CD14-positive monocyte (primary cell): ENCODE measurements around the gene EXD3. TPM values are rescaled to one million over a fixed set of nuclear protein-coding genes. Genes with fewer than 3 reads are reported as not detected.
"Not testable (repeated sequence)": the region's sequence is repeated elsewhere in the genome, so short reads cannot be mapped to it uniquely, and the experiment has no call there.

Experiments
- DNase-seq, 3 donors: peaks; one replicate each; pipeline ENCODE4 v3.0.0-alpha.2; 2011 to 2022
- H2AFZ ChIP-seq: 2 replicates; pipeline ENCODE4 v1.6.0; 2012; ENCODE audit warnings: mild to moderate bottlenecking, low read depth, low read length, inconsistent platforms; ENCODE audit not compliant: insufficient read depth, poor library complexity, severe bottlenecking
- H3K27ac ChIP-seq, 2 donors: 1 replicate in 1 of 2; 2 replicates in 1 of 2; pipeline ENCODE4 v1.5.1; 2012 to 2013; ENCODE audit warnings: low read length in 2 of 2, control low read depth in 1 of 2, inconsistent platforms in 1 of 2, low read depth in 1 of 2, mild to moderate bottlenecking in 1 of 2
- H3K27me3 ChIP-seq, 2 donors: one replicate each; pipeline versions ENCODE4 v1.6.0 to v1.6.1; 2011 to 2013; ENCODE audit warnings: low read length in 2 of 2; ENCODE audit not compliant: control insufficient read depth in 2 of 2, insufficient read depth in 2 of 2
- H3K36me3 ChIP-seq, 2 donors: replicated peaks in 1 of 2; 1 replicate in 1 of 2; 2 replicates in 1 of 2; pipeline versions ENCODE4 v1.5.1 to v1.6.1; 2012 to 2013; ENCODE audit warnings: low read length in 2 of 2, control low read depth in 1 of 2, inconsistent platforms in 1 of 2, mild to moderate bottlenecking in 1 of 2; ENCODE audit not compliant: insufficient read depth in 2 of 2, control insufficient read depth in 1 of 2
- H3K4me1 ChIP-seq, 2 donors: 1 replicate in 1 of 2; 2 replicates in 1 of 2; pipeline versions ENCODE4 v1.5.1 to v1.6.1; 2012 to 2013; ENCODE audit warnings: low read length in 2 of 2, control low read depth in 1 of 2, inconsistent platforms in 1 of 2, mild to moderate bottlenecking in 1 of 2, moderate library complexity in 1 of 2; ENCODE audit not compliant: insufficient read depth in 2 of 2, control insufficient read depth in 1 of 2
- H3K4me2 ChIP-seq: replicated peaks from 2 replicates; pipeline ENCODE3; 2012; ENCODE audit warnings: low read length, moderate library complexity, mild to moderate bottlenecking; ENCODE audit not compliant: poor library complexity, severe bottlenecking; ENCODE audit errors: extremely low read depth
- H3K4me3 ChIP-seq, 3 experiments: fragments of 200-600 bp in 1 of 3; sonication (generic) in 1 of 3; replicated peaks in 1 of 3; 1 replicate in 2 of 3; 2 replicates in 1 of 3; pipeline ENCODE4 v1.5.1; 2011 to 2013; ENCODE audit warnings: low read length in 3 of 3, mild to moderate bottlenecking in 3 of 3, control low read depth in 2 of 3, low read depth in 2 of 3, inconsistent platforms in 1 of 3, moderate library complexity in 1 of 3
- H3K79me2 ChIP-seq: 2 replicates; pipeline ENCODE4 v1.6.0; 2012; ENCODE audit warnings: mild to moderate bottlenecking, control low read depth, inconsistent platforms, low read length, moderate library complexity; ENCODE audit not compliant: insufficient read depth
- H3K9ac ChIP-seq: 2 replicates; pipeline ENCODE4 v1.6.0; 2017; ENCODE audit warnings: low read length, mild to moderate bottlenecking; ENCODE audit not compliant: insufficient read depth, poor library complexity, severe bottlenecking
- H3K9me3 ChIP-seq, 2 donors: replicated peaks in 1 of 2; 1 replicate in 1 of 2; 2 replicates in 1 of 2; pipeline versions ENCODE4 v1.5.1 to v1.6.1; 2012 to 2013; ENCODE audit warnings: low read length in 2 of 2, control low read depth in 1 of 2; ENCODE audit not compliant: control insufficient read depth in 1 of 2, insufficient read depth in 1 of 2
- H4K20me1 ChIP-seq: 2 replicates; pipeline ENCODE4 v1.6.0; 2012; ENCODE audit warnings: mild to moderate bottlenecking, low read length, control low read depth, moderate library complexity; ENCODE audit not compliant: insufficient read depth
- H3K27ac Mint-ChIP-seq, 7 donors: one replicate each; pipeline ENCODE4 v1.8.0; 2020; ENCODE audit warnings: mild to moderate bottlenecking in 7 of 7, mixed read lengths in 7 of 7, moderate library complexity in 6 of 7, inconsistent platforms in 2 of 7
- H3K27me3 Mint-ChIP-seq, 3 donors: one replicate each; pipeline ENCODE4 v1.8.0; 2021 to 2022; ENCODE audit warnings: low read depth in 3 of 3, mild to moderate bottlenecking in 3 of 3, mixed read lengths in 3 of 3, moderate library complexity in 3 of 3, inconsistent platforms in 1 of 3
- H3K36me3 Mint-ChIP-seq, 2 donors: one replicate each; pipeline ENCODE4 v1.8.0; 2020; ENCODE audit warnings: mixed read lengths in 2 of 2, inconsistent platforms in 1 of 2, mild to moderate bottlenecking in 1 of 2
- H3K4me1 Mint-ChIP-seq: one replicate; pipeline ENCODE4 v1.8.0; 2020; ENCODE audit warnings: mild to moderate bottlenecking, mixed read lengths
- H3K4me3 Mint-ChIP-seq, 2 donors: one replicate each; pipeline ENCODE4 v1.8.0; 2020; ENCODE audit warnings: mild to moderate bottlenecking in 2 of 2, mixed read lengths in 2 of 2, moderate library complexity in 1 of 2
- H3K9me3 Mint-ChIP-seq, 7 donors: one replicate each; pipeline ENCODE4 v1.8.0; 2020 to 2022; ENCODE audit warnings: mixed read lengths in 7 of 7, mild to moderate bottlenecking in 6 of 7, moderate library complexity in 6 of 7, inconsistent platforms in 2 of 7
- CTCF ChIP-seq: fragments of 200-600 bp; IDR thresholded peaks from one replicate; pipeline ENCODE4 v1.8.0; 2022; ENCODE audit warnings: antibody characterized with exemption, mild to moderate bottlenecking
- WGBS: methylation state at CpG from one replicate; pipeline ENCODE4 v1.1.5; 2013; ENCODE audit warnings: missing lambda C conversion rate; ENCODE audit not compliant: insufficient coverage; 5-methylcytosine and 5-hydroxymethylcytosine counted together
- intact Hi-C, 2 donors: fragments of 100-400 bp; cut with micrococcal nuclease; formaldehyde crosslinking; loops; one replicate each; pipeline versions ENCODE4 v1.15.0 to v1.15.1; 2023
- polyA plus RNA-seq, 3 donors: library from polyadenylated mRNA; depleted of rRNA in 1 of 3; unstranded in 2 of 3; stranded (reverse) in 1 of 3; fragments of 300-500 nt in 2 of 3; fragments of >200 nt in 1 of 3; fragmentation: Illumina TruSeq in 2 of 3; gene quantifications; 1 replicate in 2 of 3; 2 replicates in 1 of 3; pipeline ENCODE4 v1.2.3, GENCODE V29; 2012 to 2021

Gene EXD3
- polyA plus RNA-seq, 3 donors: 2.0 to 10.8 (median 3.0) TPM

- intact Hi-C loops: no loop called here
- no peaks in the 10 kb centered on the region for H3K4me1 Mint-ChIP-seq
- H3K9me3 Mint-ChIP-seq: peaks cover 7 to 37% (median 27%) of the 10 kb centered on the region in 7 donors
- Histone ChIP-seq H3K4me1 (no peaks in the 10 kb centered on the region), H3K9me3 (peaks cover 3 to 34% of the 10 kb centered on the region in 2 donors), H3K4me3 (no peak overlapping the region), H3K4me2 (no peak overlapping the region), H3K27ac (no peak overlapping the region), H3K79me2 (no peaks in the 10 kb centered on the region), H3K27me3 (no peaks in the 10 kb centered on the region), H3K36me3 (no peaks in the 10 kb centered on the region), H2AFZ (no peak overlapping the region), H3K9ac (no peak overlapping the region), H4K20me1 (no peaks in the 10 kb centered on the region)
- H3K27ac Mint-ChIP-seq: no peak overlapping the region
- no CpG with 5 or more reads among the region's 6 CpGs for WGBS
- H3K4me3 Mint-ChIP-seq: no peak overlapping the region
- H3K27me3 Mint-ChIP-seq: peaks cover 0 to 5% (median 3%) of the 10 kb centered on the region in 3 donors
- TF ChIP-seq CTCF: no peak
- DNase-seq: no peak
- no peaks in the 10 kb centered on the region for H3K36me3 Mint-ChIP-seq
Measured at GRCh38 chr9:137341227-137341626, 81.7 kb downstream of the EXD3 start.

- WGBS: 92% methylated on average over 2 of the region's 12 CpGs
- DNase-seq, H4K20me1 ChIP-seq, H3K27me3 Mint-ChIP-seq, intact Hi-C loops, H3K27me3 ChIP-seq, H3K4me1 ChIP-seq, H3K4me2 ChIP-seq, H2AFZ ChIP-seq, H3K27ac Mint-ChIP-seq, H3K4me1 Mint-ChIP-seq, H3K36me3 ChIP-seq, H3K79me2 ChIP-seq, H3K9ac ChIP-seq, H3K36me3 Mint-ChIP-seq, H3K4me3 Mint-ChIP-seq, H3K27ac ChIP-seq, H3K4me3 ChIP-seq: not testable (repeated sequence)
- peaks cover 4 to 26% of the 10 kb centered on the region in 2 donors for H3K9me3 ChIP-seq
- peaks cover 4 to 32% (median 26%) of the 10 kb centered on the region in 7 donors for H3K9me3 Mint-ChIP-seq
Measured at GRCh38 chr9:137339908-137340462, 83.0 kb downstream of the EXD3 start.
